H1 (cell line): ENCODE data around the gene CD44. TPM values are rescaled to one million over a fixed set of nuclear protein-coding genes. Genes with fewer than 3 reads are reported as not detected.

Source experiments
- BRCA1 ChIP-seq: IDR thresholded peaks from 2 replicates; pipeline ENCODE4 v1.6.1; 2012; ENCODE audit warnings: low read depth, low read length, improper control_type of control experiment
- CREB1 ChIP-seq: IDR thresholded peaks from 2 replicates; pipeline ENCODE4 v1.6.1; 2012; ENCODE audit warnings: inconsistent platforms
- EGR1 ChIP-seq: IDR thresholded peaks from 2 replicates; pipeline ENCODE4 v1.6.1; 2011; ENCODE audit warnings: low read depth, low read length, borderline replicate concordance
- EZH2 ChIP-seq: fragments of 200-600 bp; sonication (generic); IDR thresholded peaks from 2 replicates; pipeline ENCODE4 v1.7.1; 2012; ENCODE audit warnings: low read depth, mild to moderate bottlenecking, moderate library complexity, low read length, inconsistent platforms; ENCODE audit not compliant: severe bottlenecking
- HDAC6 ChIP-seq: IDR thresholded peaks from one replicate; pipeline ENCODE4 v1.7.1; 2012; ENCODE audit warnings: low read depth, mild to moderate bottlenecking, inconsistent platforms, low read length, moderate library complexity
- SUZ12 ChIP-seq: fragments of 200-600 bp; sonication (generic); IDR thresholded peaks from 2 replicates; pipeline ENCODE4 v1.6.1; 2012; ENCODE audit warnings: mild to moderate bottlenecking, inconsistent platforms, low read length, moderate library complexity, mixed read lengths
- polyA plus RNA-seq, 7 experiments: library from polyadenylated mRNA; depleted of rRNA in 3 of 7; stranded (reverse) in 5 of 7; unstranded in 2 of 7; fragments of >200 nt in 5 of 7; fragments of 200-250 nt in 2 of 7; gene quantifications; 1 replicate in 5 of 7; 2 replicates in 1 of 7; 4 replicates in 1 of 7; pipeline versions ENCODE4 v1.2.1 to v1.2.3, GENCODE V29; 2011 to 2013; ENCODE audit warnings: missing spikeins in 2 of 7, mixed read lengths in 2 of 7
- total RNA-seq: library from RNA; stranded (reverse); fragmentation: NEBNext Ultra II Directional; extraction: Animal tissue kit (Norgen Biotek cat#: 25700); gene quantifications from 2 replicates; pipeline ENCODE4 v1.2.1, GENCODE V29; 2021

CD44 gene
- total and polyA plus RNA-seq, 2 of the 8 experiments (the other 6 are each of a cell fraction or from before 2014, with no cell fraction given): 11.8 to 13.7 TPM

DNA sequence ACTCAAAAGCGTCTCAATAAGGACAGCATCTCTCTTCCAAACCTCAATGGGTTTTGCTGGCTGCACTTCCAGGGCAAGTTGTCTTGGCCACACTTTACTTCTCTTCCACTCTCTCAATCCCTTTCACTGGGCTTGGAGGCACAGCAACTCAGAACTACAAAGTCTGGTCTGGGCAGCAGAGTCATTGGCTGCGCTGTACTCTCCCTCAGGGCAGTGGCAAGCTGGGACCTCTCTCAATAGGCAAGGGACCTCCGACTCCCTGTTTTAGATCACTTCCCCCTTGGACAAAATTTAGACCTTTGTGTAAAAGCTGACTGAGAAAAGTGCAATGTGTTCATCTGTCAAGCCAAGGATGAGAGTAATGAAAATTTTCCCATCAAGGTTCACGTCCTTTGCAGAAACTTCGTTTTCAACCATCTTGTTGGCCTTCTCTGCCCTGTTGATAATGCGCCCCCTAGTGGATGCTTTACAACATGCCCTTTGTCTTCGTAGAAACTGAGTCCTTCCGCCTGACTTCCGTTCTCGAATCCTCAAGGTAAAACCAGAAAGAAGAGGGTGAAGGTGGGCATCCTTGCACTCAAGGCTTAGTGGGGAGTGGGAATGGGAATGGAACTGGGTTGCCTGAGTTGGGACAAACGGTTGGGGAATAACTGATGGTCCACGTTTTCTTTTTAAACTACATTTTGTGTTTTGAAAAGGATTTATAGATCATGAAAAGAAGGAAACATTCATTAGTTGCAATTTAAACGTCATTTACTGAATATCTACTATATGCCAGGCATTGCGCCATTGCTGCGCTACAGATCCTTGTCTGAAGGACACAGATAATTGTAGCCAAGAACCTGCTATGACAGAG, 99.1 kb downstream of the CD44 start (continued):
- TF ChIP-seq CREB1: no peak
- no peak for TF ChIP-seq SUZ12
- TF ChIP-seq BRCA1: no peak
- TF ChIP-seq EZH2: no peak
- TF ChIP-seq HDAC6: no peak
- no peak for TF ChIP-seq EGR1
